Inflammatory macrophage treated with lipopolysaccharide for 1 hour (primary cell): ENCODE data around the gene DDX50.
"Not testable (repeated sequence)": the region's sequence is repeated elsewhere in the genome, so short reads cannot be mapped to it uniquely, and the experiment has no call there.

Experiments
- DNase-seq, 2 donors: peaks; one replicate each; pipeline ENCODE4 v3.0.0-alpha.2; 2020 to 2022

Gene DDX50

GRCh38 chr10:68924593-68924992 lies 23.5 kb downstream of the DDX50 start:
- DNase-seq = no peak

GRCh38 chr10:68925489-68925888 lies 24.4 kb downstream of the DDX50 start:
- no peak for DNase-seq

DNA sequence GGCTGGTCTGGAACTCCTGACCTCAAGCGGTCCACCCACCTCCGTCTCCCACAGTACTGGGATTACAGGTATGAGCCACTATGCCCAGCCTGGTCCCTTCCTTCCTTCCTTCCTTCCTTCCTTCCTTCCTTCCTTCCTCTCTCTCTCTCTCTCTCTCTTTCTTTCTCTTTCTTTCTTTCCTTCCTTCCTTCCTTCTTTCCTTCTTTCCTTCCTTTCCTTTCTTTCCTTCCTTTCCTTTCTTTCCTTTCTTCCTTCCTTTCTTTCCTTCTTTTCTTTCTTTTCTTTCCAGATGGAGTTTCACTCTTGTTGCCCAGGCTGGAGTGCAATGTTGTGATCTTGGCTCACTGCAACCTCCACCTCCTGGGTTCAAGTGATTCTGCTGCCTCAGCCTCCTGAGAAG lies 28.0 kb downstream of the DDX50 start:
- DNase-seq = not testable (repeated sequence)

DNA sequence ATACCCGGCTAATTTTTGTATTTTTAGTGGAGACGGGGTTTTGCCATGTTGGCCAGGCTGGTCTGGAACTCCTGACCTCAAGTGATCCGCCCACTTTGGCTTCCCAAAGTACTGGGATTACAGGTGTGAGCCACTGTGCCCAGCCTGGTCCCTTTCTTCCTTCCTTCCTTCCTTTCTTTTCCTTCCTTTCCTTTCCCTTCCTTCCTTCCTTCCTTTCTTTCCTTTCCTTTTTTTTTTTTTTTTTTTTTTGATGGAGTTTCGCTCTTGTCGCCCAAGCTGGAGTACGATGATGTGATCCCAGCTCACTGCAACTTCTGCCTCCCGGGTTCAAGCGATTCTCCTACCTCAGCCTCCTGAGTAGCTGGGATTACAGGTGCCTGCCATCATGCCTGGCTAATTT lies 28.8 kb downstream of the DDX50 start:
- DNase-seq = not testable (repeated sequence)

DNA sequence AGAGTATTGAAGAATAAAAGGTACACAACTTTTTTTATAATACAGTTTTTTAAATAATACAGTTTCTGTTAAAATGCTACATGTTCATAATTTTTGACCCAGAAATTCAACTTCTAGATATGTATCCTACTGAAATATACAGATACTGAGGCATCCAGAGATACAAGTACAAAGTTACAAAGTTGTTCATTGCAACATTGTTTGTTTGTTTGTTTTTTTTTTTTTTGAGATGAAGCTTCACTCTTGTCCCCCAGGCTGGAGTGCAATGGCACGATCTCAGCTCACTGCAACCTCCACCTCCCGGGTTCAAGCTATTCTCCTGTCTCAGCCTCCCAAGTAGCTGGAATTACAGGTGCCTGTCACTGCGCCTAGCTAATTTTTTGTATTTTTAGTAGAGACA lies 31.7 kb downstream of the DDX50 start:
- DNase-seq = not testable (repeated sequence)

DNA sequence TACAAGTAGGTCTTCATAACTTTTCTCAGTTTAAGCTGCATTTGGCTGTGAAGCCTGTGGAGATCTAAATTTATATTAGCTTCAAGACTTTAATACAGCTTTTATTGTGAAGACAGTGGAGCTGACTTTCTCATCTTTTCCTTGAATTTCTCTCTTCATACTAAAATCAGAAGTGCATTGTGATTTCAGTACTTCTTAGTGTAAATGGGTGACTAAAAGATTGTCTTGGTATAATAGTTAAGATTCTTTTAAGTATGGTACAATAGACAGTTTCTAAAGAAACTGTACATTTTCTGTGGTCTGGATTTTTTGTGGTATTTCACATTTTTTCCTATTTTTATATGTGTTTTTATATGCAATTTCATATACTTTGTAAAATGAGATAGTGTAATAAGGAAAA lies 33.9 kb downstream of the DDX50 start:
- no peak for DNase-seq

DNA sequence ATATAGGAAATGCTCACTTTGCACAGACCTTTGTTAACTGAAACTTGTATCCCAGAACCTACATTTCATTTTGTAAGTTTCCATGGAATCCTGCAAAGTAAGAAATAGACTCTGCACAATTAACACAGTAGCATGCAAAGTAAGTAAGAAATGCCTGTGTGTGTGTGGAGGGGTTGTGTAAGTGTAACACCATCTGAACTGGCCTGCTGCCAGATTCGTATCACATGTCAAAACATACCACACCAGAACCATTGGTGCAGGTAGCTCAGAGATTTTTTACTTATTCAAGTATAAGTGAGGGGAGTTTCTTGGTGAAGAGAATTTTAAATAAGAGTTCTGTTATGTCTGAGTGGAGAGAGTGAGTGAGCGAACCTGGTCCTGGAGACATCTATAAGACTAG lies 37.0 kb downstream of the DDX50 start:
- DNase-seq = no peak

- no peak for DNase-seq
These were observed 37.8 kb downstream of the DDX50 start for GRCh38 chr10:68938884-68939283.

DNA sequence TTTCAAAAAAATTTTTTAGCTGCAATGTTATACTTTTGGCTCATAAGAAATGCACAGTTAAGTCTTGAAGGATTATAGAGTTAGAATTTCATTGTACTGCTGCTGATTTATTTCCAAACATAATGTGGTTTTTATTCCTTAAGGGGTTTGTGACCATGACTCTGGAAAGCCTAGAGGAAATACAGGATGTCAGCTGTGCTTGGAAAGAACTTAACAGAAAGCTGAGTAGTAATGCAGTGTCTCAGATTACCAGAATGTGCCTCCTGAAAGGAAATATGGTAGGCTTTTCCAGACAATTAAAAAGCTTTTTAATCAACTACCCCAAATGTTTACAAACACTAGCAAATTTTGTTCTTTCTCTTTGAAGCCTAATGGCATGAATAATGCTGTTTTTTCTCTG lies 39.8 kb downstream of the DDX50 start:
- not testable (repeated sequence) for DNase-seq

DNA sequence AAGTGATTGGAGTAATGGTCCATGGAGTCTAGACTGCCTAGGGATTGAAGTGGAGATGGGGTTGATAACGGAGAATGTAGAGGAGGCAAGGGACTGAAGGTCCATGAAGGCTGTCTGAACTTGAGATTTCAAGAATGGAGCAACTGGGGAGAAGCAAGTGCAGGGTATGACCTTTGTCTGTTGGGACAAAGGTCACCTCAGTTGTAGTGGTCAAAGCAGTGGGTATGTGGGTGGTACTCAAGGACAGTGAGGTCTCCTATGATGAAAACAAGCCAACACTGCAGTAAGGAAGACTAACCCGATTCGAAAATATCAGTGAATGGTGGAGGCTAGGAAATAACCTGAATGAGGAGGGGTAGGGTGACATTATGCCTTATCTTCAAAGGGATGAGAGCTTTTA lies 49.5 kb downstream of the DDX50 start:
- DNase-seq = no peak

DNA sequence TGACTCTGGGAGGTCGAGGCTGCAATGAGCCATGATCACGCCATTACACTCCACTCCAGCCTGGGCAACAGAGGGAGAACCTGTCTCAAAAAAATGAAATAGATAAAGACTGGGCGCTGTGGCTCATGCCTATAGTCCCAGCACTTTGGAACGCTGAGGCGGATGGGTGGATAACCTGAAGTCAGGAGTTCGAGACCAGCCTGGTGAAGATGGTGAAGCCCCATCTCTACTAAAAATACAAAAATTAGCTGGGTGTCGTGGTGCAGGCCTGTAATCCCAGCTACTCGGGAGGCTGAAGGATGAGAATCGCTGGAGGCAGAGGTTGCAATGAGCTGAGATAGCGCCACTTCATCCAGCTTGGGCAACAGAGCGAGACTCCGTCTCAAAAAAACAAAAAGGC lies 53.8 kb downstream of the DDX50 start:
- no peak for DNase-seq

DNA sequence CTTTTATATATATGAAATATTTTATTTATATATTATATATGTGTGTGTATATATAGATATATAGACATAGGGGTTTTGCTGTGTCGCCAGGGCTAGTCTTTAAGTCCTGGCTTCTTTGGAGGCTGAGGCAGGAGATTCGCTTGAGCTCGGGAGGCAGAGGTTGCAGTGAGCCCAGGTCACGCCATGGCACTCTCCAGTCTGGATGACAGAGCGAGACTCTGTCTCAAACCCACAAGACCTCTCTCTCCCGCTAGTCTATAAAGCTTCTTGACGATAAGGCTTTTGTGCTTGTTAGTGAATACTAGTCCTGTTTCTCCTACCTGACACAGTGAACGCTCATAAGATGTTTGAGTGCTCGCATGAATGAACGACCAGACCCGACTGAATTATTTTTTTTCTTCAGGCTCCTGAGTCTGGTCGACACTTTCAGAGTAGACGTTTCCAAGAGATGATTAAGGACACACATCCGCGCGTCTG lies 54.3 kb downstream of the DDX50 start:
- DNase-seq = no peak

- DNase-seq = peak; percentile 89 to 93
These were observed 54.9 kb downstream of the DDX50 start, which contains the start of gene DDX21 for GRCh38 chr10:68955832-68956532. TSS of gene DDX21 (plus strand) at chr10:68956170. CDS start at chr10:68956226, 56 bp downstream.

GRCh38 chr10:68957284-68957615 lies 56.1 kb downstream of the DDX50 start:
- DNase-seq = no peak

- no peak for DNase-seq
These were observed 56.5 kb downstream of the DDX50 start for GRCh38 chr10:68957654-68958053.

- no peak for DNase-seq
These were observed 58.8 kb downstream of the DDX50 start for GRCh38 chr10:68959695-68960527.

GRCh38 chr10:68963151-68963550 lies 62.0 kb downstream of the DDX50 start:
- DNase-seq = no peak

DNA sequence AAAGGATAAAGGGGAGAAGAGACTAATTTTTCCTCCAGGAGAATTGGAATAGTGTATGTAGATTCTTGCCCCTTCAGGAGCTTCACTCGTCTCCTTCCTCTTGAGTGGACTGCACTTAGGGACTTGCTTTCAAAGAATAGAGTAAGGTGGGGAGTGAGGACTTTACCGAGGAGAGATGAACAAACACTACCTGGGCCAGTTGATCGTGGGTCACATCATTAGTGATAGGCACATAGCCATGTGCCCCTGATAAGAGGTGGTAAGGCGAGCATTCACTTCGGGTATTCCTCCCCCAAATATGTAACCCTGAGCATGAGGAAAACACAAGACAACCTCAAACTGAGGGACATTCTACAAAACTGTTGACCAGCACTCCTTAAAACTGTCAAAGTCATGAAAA lies 72.9 kb downstream of the DDX50 start:
- no peak for DNase-seq

- DNase-seq = not testable (repeated sequence)
These were observed 74.9 kb downstream of the DDX50 start for GRCh38 chr10:68975936-68976473.

DNA sequence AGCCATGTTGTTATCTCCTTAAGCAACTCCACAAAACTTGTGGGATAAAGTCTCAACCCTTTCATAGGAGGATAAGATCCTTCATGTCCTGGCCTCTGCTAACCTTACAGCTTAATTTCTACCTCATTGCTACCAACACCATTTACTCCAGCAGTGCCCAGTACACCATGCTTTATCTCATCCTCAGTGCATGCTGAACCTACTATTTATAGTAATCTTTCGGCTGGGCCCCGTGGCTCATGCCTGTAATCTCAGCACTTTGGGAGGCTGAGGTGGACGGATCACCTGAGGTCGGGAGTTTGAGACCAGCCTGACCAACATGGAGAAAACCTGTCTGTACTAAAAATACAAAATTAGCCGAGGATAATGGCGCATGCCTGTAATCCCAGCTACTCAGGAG lies 78.6 kb downstream of the DDX50 start:
- DNase-seq = not testable (repeated sequence)

DNA sequence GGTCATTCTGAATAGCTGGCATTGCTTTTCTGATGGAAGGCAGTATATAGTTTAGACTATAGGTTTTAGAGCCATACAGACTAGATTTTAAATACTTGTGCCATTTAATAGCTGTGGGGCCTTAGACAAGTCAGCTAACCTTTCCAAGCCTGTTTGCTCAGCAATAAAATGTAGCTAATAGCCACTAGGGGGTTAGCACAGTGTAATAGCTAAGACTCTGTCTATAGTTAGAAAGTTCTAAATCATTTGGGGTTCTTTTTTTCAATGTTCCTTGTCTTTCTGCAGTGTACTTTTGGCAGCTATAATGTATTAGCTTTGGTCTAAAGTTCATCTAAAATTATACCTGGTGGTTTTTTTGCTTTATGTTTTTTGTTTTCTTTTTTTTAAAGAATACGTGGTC lies 80.0 kb downstream of the DDX50 start:
- no peak for DNase-seq

DNA sequence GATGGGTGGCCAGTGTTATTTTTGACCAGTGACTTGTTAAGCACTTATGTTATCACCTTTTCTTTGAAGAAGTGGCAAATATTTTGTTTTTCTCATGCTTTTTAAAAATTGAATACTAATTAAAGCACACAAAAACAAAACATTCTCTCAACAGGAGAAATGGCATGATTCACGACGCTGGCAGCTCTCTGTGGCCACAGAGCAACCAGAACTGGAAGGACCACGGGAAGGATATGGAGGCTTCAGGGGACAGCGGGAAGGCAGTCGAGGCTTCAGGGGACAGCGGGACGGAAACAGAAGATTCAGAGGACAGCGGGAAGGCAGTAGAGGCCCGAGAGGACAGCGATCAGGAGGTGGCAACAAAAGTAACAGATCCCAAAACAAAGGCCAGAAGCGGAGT lies 81.3 kb downstream of the DDX50 start:
- DNase-seq = no peak

GRCh38 chr10:68987611-68988010 lies 86.5 kb downstream of the DDX50 start:
- DNase-seq = no peak
